ENCODE results near the gene PPT1.

DNA sequence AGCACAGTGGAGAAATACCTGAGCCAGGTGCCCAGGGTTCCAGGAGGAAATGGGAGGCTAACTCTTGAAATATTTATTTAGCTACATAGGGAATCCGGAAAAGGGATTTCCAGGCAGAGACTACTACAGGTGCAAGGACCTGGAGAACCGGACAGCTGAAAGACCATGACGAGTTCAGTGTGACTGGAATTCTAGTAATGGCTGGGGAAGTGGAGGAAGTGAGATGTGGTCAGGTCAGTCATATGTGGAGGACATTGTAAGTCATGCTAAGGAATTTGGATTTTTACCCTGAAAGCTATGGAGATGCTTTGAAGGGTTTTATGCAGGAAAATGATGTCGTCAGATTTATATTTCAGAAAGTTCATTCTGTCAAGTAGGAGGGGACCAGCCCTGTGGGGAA lies 54.7 kb downstream of the PPT1 start:
- TF ChIP-seq, protein P1, sequence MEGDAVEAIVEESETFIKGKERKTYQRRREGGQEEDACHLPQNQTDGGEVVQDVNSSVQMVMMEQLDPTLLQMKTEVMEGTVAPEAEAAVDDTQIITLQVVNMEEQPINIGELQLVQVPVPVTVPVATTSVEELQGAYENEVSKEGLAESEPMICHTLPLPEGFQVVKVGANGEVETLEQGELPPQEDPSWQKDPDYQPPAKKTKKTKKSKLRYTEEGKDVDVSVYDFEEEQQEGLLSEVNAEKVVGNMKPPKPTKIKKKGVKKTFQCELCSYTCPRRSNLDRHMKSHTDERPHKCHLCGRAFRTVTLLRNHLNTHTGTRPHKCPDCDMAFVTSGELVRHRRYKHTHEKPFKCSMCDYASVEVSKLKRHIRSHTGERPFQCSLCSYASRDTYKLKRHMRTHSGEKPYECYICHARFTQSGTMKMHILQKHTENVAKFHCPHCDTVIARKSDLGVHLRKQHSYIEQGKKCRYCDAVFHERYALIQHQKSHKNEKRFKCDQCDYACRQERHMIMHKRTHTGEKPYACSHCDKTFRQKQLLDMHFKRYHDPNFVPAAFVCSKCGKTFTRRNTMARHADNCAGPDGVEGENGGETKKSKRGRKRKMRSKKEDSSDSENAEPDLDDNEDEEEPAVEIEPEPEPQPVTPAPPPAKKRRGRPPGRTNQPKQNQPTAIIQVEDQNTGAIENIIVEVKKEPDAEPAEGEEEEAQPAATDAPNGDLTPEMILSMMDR (IDR thresholded peaks at IDR 0.05) = no peak
- no peak for TF ChIP-seq POLR2A (IDR thresholded peaks at IDR 0.05)
